HG03280 (cell line): ENCODE data around the gene BICRAL.
"Not testable (repeated sequence)": the region's sequence is repeated elsewhere in the genome, so short reads cannot be mapped to it uniquely, and the experiment has no call there.

Experiments used
- ATAC-seq: cut with Tn5 transposase; IDR thresholded peaks from one replicate; pipeline ENCODE4 v1.9.1; 2021; ENCODE audit warnings: mild to moderate bottlenecking, moderate library complexity; ENCODE audit not compliant: unreplicated experiment

The BICRAL gene

GRCh38 chr6:42790549-42791181 is 8.8 kb downstream of the BICRAL start:
- no peak for ATAC-seq

GRCh38 chr6:42791706-42792320 is 10.0 kb downstream of the BICRAL start:
- no peak for ATAC-seq

- no peak for ATAC-seq
Measured at GRCh38 chr6:42795651-42796050, 13.8 kb downstream of the BICRAL start.

GRCh38 chr6:42796171-42796570 is 14.3 kb downstream of the BICRAL start:
- ATAC-seq, result no peak

- ATAC-seq, result not testable (repeated sequence)
Measured at GRCh38 chr6:42797696-42798095, 15.8 kb downstream of the BICRAL start.

GRCh38 chr6:42805297-42805861 is 23.5 kb downstream of the BICRAL start:
- no peak for ATAC-seq

GRCh38 chr6:42806359-42806758 is 24.5 kb downstream of the BICRAL start:
- not testable (repeated sequence) for ATAC-seq

GRCh38 chr6:42808492-42809483 is 26.9 kb downstream of the BICRAL start:
- no peak for ATAC-seq

GRCh38 chr6:42813074-42813645 is 31.3 kb downstream of the BICRAL start:
- no peak for ATAC-seq

- ATAC-seq, result no peak
Measured at GRCh38 chr6:42813906-42814444, 32.1 kb downstream of the BICRAL start.

- ATAC-seq, result not testable (repeated sequence)
Measured at GRCh38 chr6:42815726-42816125, 33.9 kb downstream of the BICRAL start.

GRCh38 chr6:42817907-42818306 is 36.1 kb downstream of the BICRAL start:
- ATAC-seq, result no peak

- no peak for ATAC-seq
Measured at GRCh38 chr6:42818416-42818815, 36.6 kb downstream of the BICRAL start.

GRCh38 chr6:42818878-42819277 is 37.0 kb downstream of the BICRAL start:
- ATAC-seq, result no peak

- no peak for ATAC-seq
Measured at GRCh38 chr6:42819803-42820511, 38.1 kb downstream of the BICRAL start.

- no peak for ATAC-seq
Measured at GRCh38 chr6:42820512-42821340, 38.9 kb downstream of the BICRAL start.

GRCh38 chr6:42821341-42821668 is 39.5 kb downstream of the BICRAL start:
- no peak for ATAC-seq

GRCh38 chr6:42821846-42822245 is 40.0 kb downstream of the BICRAL start:
- ATAC-seq, result no peak

- no peak for ATAC-seq
Measured at GRCh38 chr6:42829561-42830092, 47.8 kb downstream of the BICRAL start.
